Measurements from ENCODE around the gene SMIM17.

The SMIM17 gene

GRCh38 chr19:56642711-56643459 lies at the start of gene SMIM17:
Gene SMIM17 (plus strand): TSS chr19:56643159. CDS start chr19:56645668, 2,509 bp downstream.
- no peak for DNase-seq

GRCh38 chr19:56594446-56594782 lies 48.5 kb upstream of the SMIM17 start:
- DNase-seq: no peak

- DNase-seq: peak; percentile 80
Measured at GRCh38 chr19:56594783-56595547, 48.0 kb upstream of the SMIM17 start, which contains the start of gene ZNF71. Gene ZNF71 (plus strand): TSS chr19:56595302. CDS start chr19:56601559, 6,257 bp downstream.

GRCh38 chr19:56595548-56595899 lies 47.4 kb upstream of the SMIM17 start:
- DNase-seq: no peak

GRCh38 chr19:56596676-56597075 lies 46.3 kb upstream of the SMIM17 start:
- DNase-seq: no peak

GRCh38 chr19:56597696-56598095 lies 45.3 kb upstream of the SMIM17 start:
- no peak for DNase-seq

- DNase-seq: no peak
Measured at GRCh38 chr19:56601375-56601774, 41.6 kb upstream of the SMIM17 start.

- no peak for DNase-seq
Measured at GRCh38 chr19:56603829-56604228, 39.1 kb upstream of the SMIM17 start.

GRCh38 chr19:56608274-56608964 lies 34.5 kb upstream of the SMIM17 start:
- DNase-seq: no peak

GRCh38 chr19:56611288-56611687 lies 31.7 kb upstream of the SMIM17 start:
- no peak for DNase-seq

- no peak for DNase-seq
Measured at GRCh38 chr19:56612737-56613136, 30.2 kb upstream of the SMIM17 start.

- DNase-seq: no peak
Measured at GRCh38 chr19:56613639-56614038, 29.3 kb upstream of the SMIM17 start.

GRCh38 chr19:56617531-56617930 lies 25.4 kb upstream of the SMIM17 start:
- DNase-seq: no peak

GRCh38 chr19:56619121-56619520 lies 23.8 kb upstream of the SMIM17 start:
- no peak for DNase-seq

- no peak for DNase-seq
Measured at GRCh38 chr19:56622374-56622773, 20.6 kb upstream of the SMIM17 start.

GRCh38 chr19:56623006-56623405 lies 20.0 kb upstream of the SMIM17 start:
- DNase-seq: no peak

- DNase-seq: no peak
Measured at GRCh38 chr19:56625708-56626107, 17.3 kb upstream of the SMIM17 start.

- no peak for DNase-seq
Measured at GRCh38 chr19:56633021-56633420, 9.9 kb upstream of the SMIM17 start.

GRCh38 chr19:56637976-56638555 lies 4.9 kb upstream of the SMIM17 start:
- DNase-seq: peak; percentile 73

GRCh38 chr19:56639217-56639616 lies 3.7 kb upstream of the SMIM17 start:
- peak; percentile 41 for DNase-seq

- DNase-seq: no peak
Measured at GRCh38 chr19:56643460-56643955, 549 bp downstream of the SMIM17 start.

GRCh38 chr19:56654151-56654550 lies 11.2 kb downstream of the SMIM17 start:
- DNase-seq: no peak
